Endothelial cell of umbilical vein (primary cell): Measurements from ENCODE around the gene CCDC159. TPM values are rescaled to one million over a fixed set of nuclear protein-coding genes. Genes with fewer than 3 reads are reported as not detected.

ENCODE experiments used
- BruUV-seq: library from RNA; stranded (reverse); fragments of 400-500 nt; replicated peaks from 2 replicates; lab custom pipeline; 2021; lab: Mats Ljungman, UMichigan
- CTCF ChIA-PET: fragments of 300-600, 350-600 bp; sonication (Branson Sonifier 250); formaldehyde crosslinking; loops from one replicate; lab custom pipeline; 2021; ENCODE audit warnings: antibody characterized with exemption, inconsistent platforms; lab: Charles Lee
- POLR2A ChIA-PET: fragments of 300-600, 350-600 bp; sonication (Branson Sonifier 250); formaldehyde crosslinking; loops from one replicate; lab custom pipeline; 2021; ENCODE audit warnings: antibody characterized with exemption, inconsistent platforms; lab: Charles Lee
- DNase-seq: peaks from one replicate; pipeline ENCODE4 v3.0.0-alpha.2; 2011; ENCODE audit warnings: low read depth, low spot score
- FAIRE-seq: peaks from 2 replicates; lab custom pipeline; 2011; peaks lifted over from hg19 to GRCh38; lab: Jason Lieb, UNC
- H2AFZ ChIP-seq: 2 replicates; pipeline ENCODE4 v1.6.0; 2012; ENCODE audit warnings: low read depth, low read length, control low read depth, inconsistent platforms
- H3K27ac ChIP-seq: 2 replicates; pipeline ENCODE4 v1.5.1; 2011; ENCODE audit warnings: low read depth, mild to moderate bottlenecking, control low read depth, low read length, moderate library complexity; ENCODE audit not compliant: insufficient read depth
- H3K27me3 ChIP-seq, 2 experiments: 2 replicates each; pipeline versions ENCODE4 v1.6.0 to v1.6.1; 2011; ENCODE audit warnings: low read length in 2 of 2, mixed read lengths in 1 of 2; ENCODE audit not compliant: control insufficient read depth in 2 of 2, insufficient read depth in 2 of 2
- H3K36me3 ChIP-seq, 2 experiments: 2 replicates in 1 of 2; 3 replicates in 1 of 2; pipeline ENCODE4 v1.5.1; 2011; ENCODE audit warnings: low read length in 2 of 2, mild to moderate bottlenecking in 1 of 2, moderate library complexity in 1 of 2; ENCODE audit not compliant: control insufficient read depth in 2 of 2, insufficient read depth in 2 of 2; ENCODE audit errors: extremely low read depth in 1 of 2
- H3K4me1 ChIP-seq: 3 replicates; pipeline ENCODE4 v1.5.1; 2011; ENCODE audit warnings: mild to moderate bottlenecking, low read length; ENCODE audit not compliant: control insufficient read depth, insufficient read depth; ENCODE audit errors: extremely low read depth
- H3K4me2 ChIP-seq: 2 replicates; pipeline ENCODE4 v1.6.1; 2011; ENCODE audit warnings: low read length, control low read depth, mixed read lengths; ENCODE audit not compliant: insufficient read depth
- H3K4me3 ChIP-seq, 3 experiments: fragments of 200-600 bp in 1 of 3; sonication (generic), shearing (Covaris generic) in 1 of 3; replicated peaks in 1 of 3; 2 replicates each; pipeline ENCODE4 v1.5.1; 2011 to 2016; ENCODE audit warnings: control low read depth in 3 of 3, low read length in 3 of 3, mild to moderate bottlenecking in 2 of 3, inconsistent platforms in 1 of 3, low read depth in 1 of 3, moderate library complexity in 1 of 3; ENCODE audit not compliant: insufficient read depth in 1 of 3
- H3K79me2 ChIP-seq: 2 replicates; pipeline ENCODE4 v1.6.0; 2012; ENCODE audit warnings: low read length, inconsistent platforms; ENCODE audit not compliant: control insufficient read depth, insufficient read depth
- H3K9ac ChIP-seq: replicated peaks from 2 replicates; pipeline ENCODE3; 2011; ENCODE audit warnings: low read length, control low read depth; ENCODE audit not compliant: insufficient read depth; ENCODE audit errors: extremely low read depth
- H3K9me1 ChIP-seq: replicated peaks from 3 replicates; pipeline ENCODE4 v1.6.0; 2011; ENCODE audit warnings: mild to moderate bottlenecking, low read length; ENCODE audit not compliant: control insufficient read depth, insufficient read depth; ENCODE audit errors: extremely low read depth
- H3K9me3 ChIP-seq: replicated peaks from 2 replicates; pipeline ENCODE4 v1.5.1; 2012; ENCODE audit warnings: low read length, inconsistent platforms; ENCODE audit not compliant: control insufficient read depth, insufficient read depth
- H4K20me1 ChIP-seq: replicated peaks from 2 replicates; pipeline ENCODE3; 2011; ENCODE audit warnings: mild to moderate bottlenecking, low read length; ENCODE audit not compliant: control insufficient read depth, insufficient read depth; ENCODE audit errors: extremely low read depth
- EZH2 ChIP-seq: IDR thresholded peaks from 2 replicates; pipeline ENCODE4 v1.6.1; 2012; ENCODE audit warnings: borderline replicate concordance, low read depth, mild to moderate bottlenecking, moderate library complexity, low read length, inconsistent platforms; ENCODE audit not compliant: severe bottlenecking
- FOS ChIP-seq: IDR thresholded peaks from 2 replicates; pipeline ENCODE4 v1.6.1; 2011; ENCODE audit warnings: mild to moderate bottlenecking, low read length, moderate library complexity, borderline replicate concordance; ENCODE audit not compliant: insufficient read depth
- GATA2 ChIP-seq: IDR thresholded peaks from 2 replicates; pipeline ENCODE4 v1.7.0; 2011; ENCODE audit warnings: low read depth, mild to moderate bottlenecking, moderate library complexity, mixed read lengths, low read length; ENCODE audit not compliant: insufficient read length, insufficient read depth
- JUN ChIP-seq: IDR thresholded peaks from 2 replicates; pipeline ENCODE4 v1.6.1; 2011; ENCODE audit warnings: borderline replicate concordance, low read depth; ENCODE audit not compliant: insufficient read length, insufficient read depth
- MYC ChIP-seq: IDR thresholded peaks from one replicate; pipeline ENCODE4 v1.6.1; 2011; ENCODE audit warnings: mild to moderate bottlenecking, low read depth, low read length
- POLR2A ChIP-seq: IDR thresholded peaks from 2 replicates; pipeline ENCODE4 v1.6.1; 2012; ENCODE audit warnings: low read depth, mild to moderate bottlenecking, control low read depth, low read length
- POLR2AphosphoS5 ChIP-seq: IDR thresholded peaks from 2 replicates; pipeline ENCODE4 v1.6.1; 2012; ENCODE audit warnings: low read depth, mild to moderate bottlenecking, control low read depth, low read length, moderate library complexity; ENCODE audit not compliant: insufficient read depth
- dilution Hi-C: fragments of 300-500 bp; cut with MboI; formaldehyde crosslinking; loops from one replicate; pipeline ENCODE4 v1.15.0; 2019; ENCODE audit warnings: low sequenced_read_pairs; ENCODE audit not compliant: extremely low pct_ligation_motif_present
- intact Hi-C: fragments of 100-400 bp; cut with micrococcal nuclease; formaldehyde crosslinking; loops from one replicate; pipeline ENCODE4 v1.10.0; 2022
- polyA plus RNA-seq, 4 experiments: library from polyadenylated mRNA; depleted of rRNA in 3 of 4; stranded (reverse) in 3 of 4; unstranded in 1 of 4; fragments of >200 nt; gene quantifications; 2 replicates each; pipeline versions ENCODE4 v1.2.1 to v1.2.3, GENCODE V29; 2011 to 2012; ENCODE audit warnings: missing spikeins in 1 of 4
- total RNA-seq: library from RNA; stranded (reverse); gene quantifications from 2 replicates; pipeline ENCODE4 v1.2.3, GENCODE V29; 2021
- TF ChIP-seq, protein P1 (sequence below), 2 donors: IDR thresholded peaks; 1 replicate in 1 of 2; 2 replicates in 1 of 2; pipeline ENCODE4 v1.5.1; 2011; ENCODE audit warnings: low read length in 2 of 2, mild to moderate bottlenecking in 2 of 2, moderate library complexity in 2 of 2, control low read depth in 1 of 2, inconsistent platforms in 1 of 2, low read depth in 1 of 2; ENCODE audit not compliant: insufficient read depth in 1 of 2; ENCODE audit errors: extremely low read depth in 1 of 2
- TF ChIP-seq, protein P2 (sequence below): IDR thresholded peaks from 2 replicates; pipeline ENCODE4 v1.6.1; 2011; ENCODE audit not compliant: insufficient read depth, insufficient read length

Gene CCDC159
- total and polyA plus RNA-seq, 2 donors (not counting 3 experiments of a cell fraction or from before 2014, with no cell fraction given), result 30.0 to 31.6 TPM

- no peak overlapping the region for H3K4me2 ChIP-seq
- H3K4me1 ChIP-seq, result no peaks in the 10 kb centered on the region
- no peaks in the 10 kb centered on the region for H4K20me1 ChIP-seq
- ChIA-PET CTCF (no interaction called here), POLR2A (no interaction called here)
- intact Hi-C loops, result no loop called here
- H3K27me3 ChIP-seq, result no peaks in the 10 kb centered on the region
- H3K27ac ChIP-seq, result no peak overlapping the region
- no TSS peak for BruUV-seq
- H2AFZ ChIP-seq, result no peak overlapping the region
- no peaks in the 10 kb centered on the region for H3K9me3 ChIP-seq
- no peaks in the 10 kb centered on the region for H3K9me1 ChIP-seq
- dilution Hi-C loops, result no loop called here
- TF ChIP-seq EZH2, result no peak
- TF ChIP-seq POLR2A, result no peak
- TF ChIP-seq, protein P1, sequence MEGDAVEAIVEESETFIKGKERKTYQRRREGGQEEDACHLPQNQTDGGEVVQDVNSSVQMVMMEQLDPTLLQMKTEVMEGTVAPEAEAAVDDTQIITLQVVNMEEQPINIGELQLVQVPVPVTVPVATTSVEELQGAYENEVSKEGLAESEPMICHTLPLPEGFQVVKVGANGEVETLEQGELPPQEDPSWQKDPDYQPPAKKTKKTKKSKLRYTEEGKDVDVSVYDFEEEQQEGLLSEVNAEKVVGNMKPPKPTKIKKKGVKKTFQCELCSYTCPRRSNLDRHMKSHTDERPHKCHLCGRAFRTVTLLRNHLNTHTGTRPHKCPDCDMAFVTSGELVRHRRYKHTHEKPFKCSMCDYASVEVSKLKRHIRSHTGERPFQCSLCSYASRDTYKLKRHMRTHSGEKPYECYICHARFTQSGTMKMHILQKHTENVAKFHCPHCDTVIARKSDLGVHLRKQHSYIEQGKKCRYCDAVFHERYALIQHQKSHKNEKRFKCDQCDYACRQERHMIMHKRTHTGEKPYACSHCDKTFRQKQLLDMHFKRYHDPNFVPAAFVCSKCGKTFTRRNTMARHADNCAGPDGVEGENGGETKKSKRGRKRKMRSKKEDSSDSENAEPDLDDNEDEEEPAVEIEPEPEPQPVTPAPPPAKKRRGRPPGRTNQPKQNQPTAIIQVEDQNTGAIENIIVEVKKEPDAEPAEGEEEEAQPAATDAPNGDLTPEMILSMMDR (IDR thresholded peaks at IDR 0.05; ENCODE audit: extremely low read depth in 1 of 2, insufficient read depth in 1 of 2, low read depth in 1 of 2, low read length in 2 of 2), result no peak
- TF ChIP-seq FOS, result no peak
- TF ChIP-seq, protein P2, sequence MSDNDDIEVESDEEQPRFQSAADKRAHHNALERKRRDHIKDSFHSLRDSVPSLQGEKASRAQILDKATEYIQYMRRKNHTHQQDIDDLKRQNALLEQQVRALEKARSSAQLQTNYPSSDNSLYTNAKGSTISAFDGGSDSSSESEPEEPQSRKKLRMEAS, result no peak
- TF ChIP-seq JUN, result no peak
- TF ChIP-seq GATA2, result no peak
- no peak for TF ChIP-seq POLR2AphosphoS5
- no peak for TF ChIP-seq MYC
- FAIRE-seq (no peak), DNase-seq (no peak)
- H3K79me2 ChIP-seq, result no peaks in the 10 kb centered on the region
- no peak overlapping the region for H3K4me3 ChIP-seq
- peaks cover 0 to 15% of the 10 kb centered on the region in 2 experiments for H3K36me3 ChIP-seq
- no peak overlapping the region for H3K9ac ChIP-seq
Observed at GRCh38 chr19:11330127-11330526, 16.2 kb upstream of the CCDC159 start.
